ENCODE results near the gene IGDCC3. TPM values are rescaled to one million over a fixed set of nuclear protein-coding genes. Genes with fewer than 3 reads are reported as not detected.

Gene IGDCC3
- total RNA-seq, 1 experiment from 2014 or later, result not detected

GRCh38 chr15:65333856-65334255 lies 43.9 kb downstream of the IGDCC3 start:
- Mint-ChIP-seq H3K9me3 (ENCODE audit: low read depth, unreplicated experiment) (no peaks in the 10 kb centered on the region), H3K4me1 (ENCODE audit: low read depth, unreplicated experiment) (no peaks in the 10 kb centered on the region), H3K27ac (ENCODE audit: unreplicated experiment) (no peak overlapping the region), H3K4me3 (ENCODE audit: low read depth, unreplicated experiment) (no peak overlapping the region), H3K27me3 (ENCODE audit: unreplicated experiment) (peaks cover 98% of the 10 kb centered on the region), H3K36me3 (ENCODE audit: insufficient read depth, unreplicated experiment) (no peaks in the 10 kb centered on the region)
- BruUV-seq (replicated peaks), result no TSS peak
- CTCF ChIA-PET, result interaction anchor here (0.7 kb wide), 1 partner anchor 43 kb away, joined by 3 read pairs; no protein-coding TSS in a partner anchor
- TF ChIP-seq CTCF (IDR thresholded peaks at IDR 0.05; ENCODE audit: unreplicated experiment), result no peak
- DNase-seq, result no peak
- intact Hi-C loops (cut with micrococcal nuclease; ENCODE audit: unreplicated experiment), result no loop called here

GRCh38 chr15:65333148-65333820 lies 44.5 kb downstream of the IGDCC3 start:
- no peaks in the 10 kb centered on the region for H3K4me1 Mint-ChIP-seq (ENCODE audit: low read depth, unreplicated experiment)
- H3K36me3 Mint-ChIP-seq (ENCODE audit: insufficient read depth, unreplicated experiment), result no peaks in the 10 kb centered on the region
- CTCF ChIA-PET, result no interaction called here
- intact Hi-C loops (cut with micrococcal nuclease; ENCODE audit: unreplicated experiment), result no loop called here
- H3K27ac Mint-ChIP-seq (ENCODE audit: unreplicated experiment), result no peak overlapping the region
- no peaks in the 10 kb centered on the region for H3K9me3 Mint-ChIP-seq (ENCODE audit: low read depth, unreplicated experiment)
- TF ChIP-seq CTCF (IDR thresholded peaks at IDR 0.05; ENCODE audit: unreplicated experiment), result no peak
- no peak for DNase-seq
- no peak overlapping the region for H3K4me3 Mint-ChIP-seq (ENCODE audit: low read depth, unreplicated experiment)
- BruUV-seq (replicated peaks), result no TSS peak
- peaks cover 96% of the 10 kb centered on the region for H3K27me3 Mint-ChIP-seq (ENCODE audit: unreplicated experiment)

GRCh38 chr15:65332391-65333147 lies 45.2 kb downstream of the IGDCC3 start:
- no peaks in the 10 kb centered on the region for H3K4me1 Mint-ChIP-seq (ENCODE audit: low read depth, unreplicated experiment)
- no TSS peak for BruUV-seq (replicated peaks)
- no peak for DNase-seq
- H3K27ac Mint-ChIP-seq (ENCODE audit: unreplicated experiment), result no peak overlapping the region
- no peaks in the 10 kb centered on the region for H3K36me3 Mint-ChIP-seq (ENCODE audit: insufficient read depth, unreplicated experiment)
- intact Hi-C loops (cut with micrococcal nuclease; ENCODE audit: unreplicated experiment), result no loop called here
- no peak overlapping the region for H3K4me3 Mint-ChIP-seq (ENCODE audit: low read depth, unreplicated experiment)
- H3K27me3 Mint-ChIP-seq (ENCODE audit: unreplicated experiment), result peaks cover 89% of the 10 kb centered on the region
- no peak for TF ChIP-seq CTCF (IDR thresholded peaks at IDR 0.05; ENCODE audit: unreplicated experiment)
- no peaks in the 10 kb centered on the region for H3K9me3 Mint-ChIP-seq (ENCODE audit: low read depth, unreplicated experiment)
- CTCF ChIA-PET, result no interaction called here

GRCh38 chr15:65331811-65332210 lies 46.0 kb downstream of the IGDCC3 start:
- Mint-ChIP-seq H3K9me3 (ENCODE audit: low read depth, unreplicated experiment) (no peaks in the 10 kb centered on the region), H3K27me3 (ENCODE audit: unreplicated experiment) (peaks cover 84% of the 10 kb centered on the region), H3K27ac (ENCODE audit: unreplicated experiment) (no peak overlapping the region), H3K4me1 (ENCODE audit: low read depth, unreplicated experiment) (no peaks in the 10 kb centered on the region), H3K4me3 (ENCODE audit: low read depth, unreplicated experiment) (no peak overlapping the region), H3K36me3 (ENCODE audit: insufficient read depth, unreplicated experiment) (no peaks in the 10 kb centered on the region)
- DNase-seq, result no peak
- intact Hi-C loops (cut with micrococcal nuclease; ENCODE audit: unreplicated experiment), result no loop called here
- TF ChIP-seq CTCF (IDR thresholded peaks at IDR 0.05; ENCODE audit: unreplicated experiment), result no peak
- CTCF ChIA-PET, result interaction anchor here (1.7 kb wide), 1 partner anchor 8 kb away, joined by 3 read pairs; no protein-coding TSS in a partner anchor
- no TSS peak for BruUV-seq (replicated peaks)

All from Calu3 (cell line).